H9 (cell line): ENCODE measurements around the gene PDPK1. TPM values are rescaled to one million over a fixed set of nuclear protein-coding genes. Genes with fewer than 3 reads are reported as not detected.

Experiments used
- DNase-seq: peaks from one replicate; pipeline ENCODE4 v3.0.0-alpha.2; 2017
- H2AFZ ChIP-seq: one replicate; pipeline ENCODE4 v1.6.1; 2013; ENCODE audit warnings: mild to moderate bottlenecking, low read length, control low read depth, moderate library complexity
- H2AK5ac ChIP-seq: 2 replicates; pipeline ENCODE4 v1.6.1; 2013; ENCODE audit warnings: low read length, control low read depth, mixed read lengths; ENCODE audit not compliant: insufficient read length
- H2BK120ac ChIP-seq: one replicate; pipeline ENCODE4 v1.6.1; 2013; ENCODE audit warnings: low read depth, mild to moderate bottlenecking, low read length, control low read depth, inconsistent platforms; ENCODE audit not compliant: poor library complexity, severe bottlenecking
- H2BK12ac ChIP-seq: 2 replicates; pipeline ENCODE4 v1.6.1; 2013; ENCODE audit warnings: low read length, control low read depth, mixed read lengths, low read depth; ENCODE audit not compliant: insufficient read length
- H2BK15ac ChIP-seq: 2 replicates; pipeline ENCODE4 v1.6.1; 2013; ENCODE audit warnings: low read depth, low read length, control low read depth
- H2BK20ac ChIP-seq: one replicate; pipeline ENCODE4 v1.6.1; 2013; ENCODE audit warnings: low read depth, mild to moderate bottlenecking, low read length, control low read depth, inconsistent platforms; ENCODE audit not compliant: poor library complexity, severe bottlenecking
- H2BK5ac ChIP-seq: 2 replicates; pipeline ENCODE4 v1.6.1; 2013; ENCODE audit warnings: low read length, control low read depth, mixed read lengths; ENCODE audit not compliant: insufficient read length
- H3K14ac ChIP-seq: 2 replicates; pipeline ENCODE4 v1.6.1; 2013; ENCODE audit warnings: low read length, control low read depth; ENCODE audit not compliant: insufficient read depth
- H3K18ac ChIP-seq: 2 replicates; pipeline ENCODE4 v1.6.1; 2013; ENCODE audit warnings: low read depth, mild to moderate bottlenecking, mixed read lengths, low read length, control low read depth; ENCODE audit not compliant: insufficient read length
- H3K23ac ChIP-seq: 2 replicates; pipeline ENCODE4 v1.6.1; 2013; ENCODE audit warnings: low read length, control low read depth, mixed read lengths, low read depth; ENCODE audit not compliant: insufficient read length
- H3K23me2 ChIP-seq: 2 replicates; pipeline ENCODE4 v1.6.1; 2013; ENCODE audit warnings: low read depth, mild to moderate bottlenecking, mixed read lengths, low read length, control low read depth; ENCODE audit not compliant: insufficient read length, poor library complexity, severe bottlenecking
- H3K27ac ChIP-seq: 2 replicates; pipeline ENCODE4 v1.5.1; 2013; ENCODE audit warnings: low read length, control low read depth, mixed read lengths, low read depth; ENCODE audit not compliant: insufficient read length
- H3K27me3 ChIP-seq: 2 replicates; pipeline ENCODE4 v1.6.1; 2013; ENCODE audit warnings: low read length, control low read depth, inconsistent platforms; ENCODE audit not compliant: insufficient read depth
- H3K4ac ChIP-seq: 2 replicates; pipeline ENCODE4 v1.6.1; 2013; ENCODE audit warnings: low read depth, mild to moderate bottlenecking, control low read depth, inconsistent platforms, low read length, moderate library complexity
- H3K4me1 ChIP-seq: 2 replicates; pipeline ENCODE4 v1.6.1; 2013; ENCODE audit warnings: low read length, control low read depth, inconsistent platforms; ENCODE audit not compliant: insufficient read depth
- H3K4me2 ChIP-seq: 2 replicates; pipeline ENCODE4 v1.6.1; 2013; ENCODE audit warnings: low read length, control low read depth, mixed read lengths; ENCODE audit not compliant: insufficient read length, insufficient read depth
- H3K56ac ChIP-seq: 2 replicates; pipeline ENCODE4 v1.6.1; 2013; ENCODE audit warnings: low read depth, mild to moderate bottlenecking, mixed read lengths, low read length, control low read depth; ENCODE audit not compliant: insufficient read length
- H3K79me1 ChIP-seq: 2 replicates; pipeline ENCODE4 v1.6.1; 2013; ENCODE audit warnings: low read depth, mild to moderate bottlenecking, moderate library complexity, low read length, control low read depth, inconsistent platforms; ENCODE audit not compliant: insufficient read depth, poor library complexity, severe bottlenecking
- H3K79me2 ChIP-seq: 2 replicates; pipeline ENCODE4 v1.6.1; 2013; ENCODE audit warnings: low read length, control low read depth, inconsistent platforms; ENCODE audit not compliant: insufficient read depth
- H3K9ac ChIP-seq: 2 replicates; pipeline ENCODE4 v1.6.1; 2013; ENCODE audit warnings: low read length, control low read depth, mixed read lengths; ENCODE audit not compliant: insufficient read length; ENCODE audit errors: extremely low read depth
- H3K9me3 ChIP-seq: one replicate; pipeline ENCODE4 v1.6.1; 2013; ENCODE audit warnings: low read depth, low read length, inconsistent platforms; ENCODE audit not compliant: control insufficient read depth
- H3T11ph ChIP-seq: one replicate; pipeline ENCODE4 v1.6.1; 2013; ENCODE audit warnings: mild to moderate bottlenecking, low read length, control low read depth, inconsistent platforms
- H4K20me1 ChIP-seq: one replicate; pipeline ENCODE4 v1.6.1; 2013; ENCODE audit not compliant: control insufficient read depth, insufficient read length, insufficient read depth
- H4K5ac ChIP-seq: 2 replicates; pipeline ENCODE4 v1.6.1; 2013; ENCODE audit warnings: low read depth, mild to moderate bottlenecking, mixed read lengths, low read length, control low read depth; ENCODE audit not compliant: insufficient read length
- H4K8ac ChIP-seq: replicated peaks from 2 replicates; pipeline ENCODE4 v1.6.1; 2013; ENCODE audit warnings: low read length, control low read depth, mixed read lengths, low read depth; ENCODE audit not compliant: insufficient read length
- H4K91ac ChIP-seq: 2 replicates; pipeline ENCODE4 v1.6.1; 2013; ENCODE audit warnings: low read depth, mild to moderate bottlenecking, moderate library complexity, mixed read lengths, low read length, control low read depth; ENCODE audit not compliant: insufficient read length
- H3K27ac Mint-ChIP-seq, 3 experiments: 2 replicates in 2 of 3; 3 replicates in 1 of 3; pipeline ENCODE4 v1.8.0; 2020 to 2021; ENCODE audit warnings: mixed read lengths in 3 of 3, mild to moderate bottlenecking in 1 of 3, moderate library complexity in 1 of 3
- H3K27me3 Mint-ChIP-seq: 2 replicates; pipeline ENCODE4 v1.8.0; 2021; ENCODE audit warnings: low read depth, mild to moderate bottlenecking, moderate library complexity, mixed read lengths
- H3K36me3 Mint-ChIP-seq, 3 experiments: 2 replicates in 2 of 3; 3 replicates in 1 of 3; pipeline ENCODE4 v1.8.0; 2020 to 2021; ENCODE audit warnings: low read depth in 3 of 3, mixed read lengths in 3 of 3; ENCODE audit not compliant: insufficient read depth in 1 of 3
- H3K4me1 Mint-ChIP-seq, 2 experiments: 2 replicates each; pipeline ENCODE4 v1.8.0; 2020; ENCODE audit warnings: mixed read lengths in 2 of 2
- H3K4me3 Mint-ChIP-seq, 2 experiments: 2 replicates in 1 of 2; 3 replicates in 1 of 2; pipeline ENCODE4 v1.8.0; 2020 to 2021; ENCODE audit warnings: mild to moderate bottlenecking in 2 of 2, mixed read lengths in 2 of 2, moderate library complexity in 1 of 2
- H3K9me3 Mint-ChIP-seq, 2 experiments: 2 replicates in 1 of 2; 3 replicates in 1 of 2; pipeline ENCODE4 v1.8.0; 2020; ENCODE audit warnings: mild to moderate bottlenecking in 2 of 2, mixed read lengths in 2 of 2, moderate library complexity in 1 of 2
- CTCF ChIP-seq: fragments of 200-600 bp; sonication (generic); conservative IDR thresholded peaks from 3 replicates; pipeline ENCODE4 v1.8.0; 2021; ENCODE audit warnings: antibody characterized with exemption, mild to moderate bottlenecking
- WGBS: extraction: QIAGEN DNeasy Blood & Tissue Kit; methylation state at CpG from one replicate; pipeline ENCODE4 v1.1.7; 2013; ENCODE audit warnings: missing lambda C conversion rate, low lambda C conversion rate, mixed read lengths; ENCODE audit not compliant: insufficient read length; ENCODE audit errors: extremely low coverage; 5-methylcytosine and 5-hydroxymethylcytosine counted together
- total RNA-seq: library from RNA; stranded (reverse); gene quantifications from 2 replicates; pipeline ENCODE4 v1.2.1, GENCODE V29; 2021

PDPK1 gene
- total RNA-seq, 1 experiment from 2014 or later: 32.8 TPM

DNA sequence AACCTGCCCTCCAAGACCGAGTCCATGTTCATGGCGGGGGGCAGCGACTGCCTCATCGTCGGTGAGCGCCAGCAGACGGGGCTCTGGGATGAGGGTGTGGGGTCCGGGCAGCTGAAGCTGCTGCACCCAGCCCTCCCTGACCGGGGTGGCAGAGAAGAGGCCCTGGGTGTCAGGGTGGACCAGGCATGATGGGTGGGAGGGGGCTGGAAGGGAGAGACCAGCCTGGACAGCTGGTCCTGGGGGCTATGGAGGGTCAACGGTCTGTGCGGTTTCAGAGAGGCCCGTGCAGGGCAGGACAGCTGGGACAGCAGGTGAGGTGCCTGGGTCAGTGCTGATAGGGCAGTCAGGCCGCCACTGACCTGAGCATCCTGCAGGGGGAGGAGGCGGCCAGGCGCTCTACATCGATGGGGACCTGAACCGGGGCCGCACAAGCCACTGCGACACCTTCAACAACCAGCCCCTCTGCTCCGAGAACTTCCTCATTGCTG lies 37.3 kb upstream of the PDPK1 start:
- Mint-ChIP-seq H3K36me3 (peaks cover 0 to 18% (median 4%) of the 10 kb centered on the region in 3 experiments; a peak in 4 of 7 replicates), H3K9me3 (no peaks in the 10 kb centered on the region), H3K4me3 (no peak overlapping the region), H3K4me1 (peaks cover 3 to 5% of the 10 kb centered on the region in 2 experiments), H3K27me3 (no peaks in the 10 kb centered on the region), H3K27ac (peak overlapping the region in 1 of 3 experiments; percentile 44; a peak in 1 of 7 replicates)
- H4K91ac ChIP-seq: no peak overlapping the region
- no peak overlapping the region for H2AFZ ChIP-seq
- no peaks in the 10 kb centered on the region for H3K79me1 ChIP-seq
- H4K5ac ChIP-seq: no peak overlapping the region
- H2BK15ac ChIP-seq: no peak overlapping the region
- H3K9ac ChIP-seq: no peak overlapping the region
- H3K18ac ChIP-seq: no peak overlapping the region
- no peak overlapping the region for H3K56ac ChIP-seq
- no peaks in the 10 kb centered on the region for H3K9me3 ChIP-seq
- no peak overlapping the region for H2BK12ac ChIP-seq
- H3K14ac ChIP-seq: no peak overlapping the region
- no peak overlapping the region for H4K8ac ChIP-seq
- no peak for TF ChIP-seq CTCF
- H3K4me1 ChIP-seq: no peaks in the 10 kb centered on the region
- H2BK120ac ChIP-seq: no peak overlapping the region
- H3K27me3 ChIP-seq: no peaks in the 10 kb centered on the region
- H3K4me2 ChIP-seq: no peak overlapping the region
- no peak overlapping the region for H3T11ph ChIP-seq
- H2AK5ac ChIP-seq: no peak overlapping the region
- H3K23ac ChIP-seq: no peak overlapping the region
- H4K20me1 ChIP-seq: no peaks in the 10 kb centered on the region
- H3K4ac ChIP-seq: no peak overlapping the region
- no CpG with 5 or more reads among the region's 20 CpGs for WGBS
- H2BK20ac ChIP-seq: no peak overlapping the region
- DNase-seq: peak; percentile 67
- H3K79me2 ChIP-seq: no peaks in the 10 kb centered on the region
- peaks cover 3% of the 10 kb centered on the region for H3K23me2 ChIP-seq
- H3K27ac ChIP-seq: no peak overlapping the region
- no peak overlapping the region for H2BK5ac ChIP-seq
